Measurements from ENCODE around the gene IQCB1.
"Not testable (repeated sequence)": the region's sequence is repeated elsewhere in the genome, so short reads cannot be mapped to it uniquely, and the experiment has no call there.

Gene IQCB1

DNA sequence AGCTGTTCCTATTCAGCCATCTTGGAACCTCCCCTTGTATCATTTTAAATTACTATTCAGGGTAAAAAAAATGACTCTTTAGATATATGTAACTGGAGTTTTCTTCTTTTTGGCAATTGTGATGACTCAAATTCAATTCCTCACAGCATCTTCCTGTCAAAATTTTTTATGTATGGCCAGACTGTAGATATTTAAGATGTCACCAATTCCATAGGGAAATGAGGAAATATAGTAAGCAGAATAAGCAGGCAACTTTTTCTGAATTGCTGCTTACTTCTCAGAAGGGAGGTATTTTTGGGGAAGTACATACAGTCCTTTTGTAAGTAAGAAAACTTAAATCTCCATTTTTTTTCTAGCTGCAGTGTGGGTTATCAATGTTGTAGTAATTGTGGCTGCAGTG, 28.9 kb upstream of the IQCB1 start:
- Mint-ChIP-seq H3K36me3 (ENCODE audit: low read depth) (peaks cover 16% of the 10 kb centered on the region), H3K27me3 (ENCODE audit: low read depth) (no peaks in the 10 kb centered on the region), H3K4me3 (no peak overlapping the region), H3K27ac (no peak overlapping the region), H3K9me3 (peaks cover 9% of the 10 kb centered on the region), H3K4me1 (no peaks in the 10 kb centered on the region)
- TF ChIP-seq, protein P1, sequence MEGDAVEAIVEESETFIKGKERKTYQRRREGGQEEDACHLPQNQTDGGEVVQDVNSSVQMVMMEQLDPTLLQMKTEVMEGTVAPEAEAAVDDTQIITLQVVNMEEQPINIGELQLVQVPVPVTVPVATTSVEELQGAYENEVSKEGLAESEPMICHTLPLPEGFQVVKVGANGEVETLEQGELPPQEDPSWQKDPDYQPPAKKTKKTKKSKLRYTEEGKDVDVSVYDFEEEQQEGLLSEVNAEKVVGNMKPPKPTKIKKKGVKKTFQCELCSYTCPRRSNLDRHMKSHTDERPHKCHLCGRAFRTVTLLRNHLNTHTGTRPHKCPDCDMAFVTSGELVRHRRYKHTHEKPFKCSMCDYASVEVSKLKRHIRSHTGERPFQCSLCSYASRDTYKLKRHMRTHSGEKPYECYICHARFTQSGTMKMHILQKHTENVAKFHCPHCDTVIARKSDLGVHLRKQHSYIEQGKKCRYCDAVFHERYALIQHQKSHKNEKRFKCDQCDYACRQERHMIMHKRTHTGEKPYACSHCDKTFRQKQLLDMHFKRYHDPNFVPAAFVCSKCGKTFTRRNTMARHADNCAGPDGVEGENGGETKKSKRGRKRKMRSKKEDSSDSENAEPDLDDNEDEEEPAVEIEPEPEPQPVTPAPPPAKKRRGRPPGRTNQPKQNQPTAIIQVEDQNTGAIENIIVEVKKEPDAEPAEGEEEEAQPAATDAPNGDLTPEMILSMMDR (IDR thresholded peaks at IDR 0.05; ENCODE audit: unreplicated experiment in 3 of 3) = no peak

DNA sequence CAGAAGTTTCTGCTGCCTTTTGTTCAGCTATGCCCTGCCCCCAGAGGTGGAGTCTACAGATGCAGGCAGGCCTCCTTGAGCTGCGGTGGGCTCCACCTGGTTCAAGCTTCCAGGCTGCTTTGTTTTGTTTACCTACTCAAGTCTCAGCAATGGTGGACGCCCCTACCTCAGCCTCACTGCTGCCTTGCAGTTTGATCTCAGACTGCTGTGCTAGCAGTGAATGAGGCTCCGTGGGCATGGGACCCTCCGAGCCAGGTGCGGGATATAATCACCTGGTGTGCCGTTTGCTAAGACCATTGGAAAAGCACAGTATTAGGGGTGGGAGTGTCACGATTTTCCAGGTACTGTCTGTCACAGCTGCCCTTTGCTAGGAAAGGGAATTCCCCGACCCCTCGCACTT, 28.4 kb upstream of the IQCB1 start:
- H3K27ac Mint-ChIP-seq; H3K27me3 Mint-ChIP-seq (ENCODE audit: low read depth); H3K4me3 Mint-ChIP-seq; H3K4me1 Mint-ChIP-seq; H3K9me3 Mint-ChIP-seq: not testable (repeated sequence)
- peaks cover 20% of the 10 kb centered on the region for H3K36me3 Mint-ChIP-seq (ENCODE audit: low read depth)

DNA sequence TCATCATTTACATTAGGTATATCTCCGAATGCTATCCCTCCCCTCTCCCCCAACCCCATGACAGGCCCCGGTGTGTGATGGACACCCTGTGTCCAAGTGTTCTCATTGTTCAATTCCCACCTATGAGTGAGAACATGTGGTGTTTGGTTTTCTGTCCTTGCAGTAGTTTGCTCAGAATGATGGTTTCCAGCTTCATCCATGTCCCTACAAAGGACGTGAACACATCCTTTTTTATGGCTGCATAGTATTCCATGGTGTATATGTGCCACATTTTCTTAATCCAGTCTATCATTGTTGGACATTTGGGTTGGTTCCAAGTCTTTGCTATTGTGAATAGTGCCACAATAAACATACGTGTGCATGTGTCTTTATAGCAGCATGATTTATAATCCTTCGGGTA, 22.9 kb upstream of the IQCB1 start:
- not testable (repeated sequence) for H3K9me3 Mint-ChIP-seq; H3K4me3 Mint-ChIP-seq; H3K27ac Mint-ChIP-seq; H3K27me3 Mint-ChIP-seq (ENCODE audit: low read depth); H3K4me1 Mint-ChIP-seq
- H3K36me3 Mint-ChIP-seq (ENCODE audit: low read depth) = peaks cover 16% of the 10 kb centered on the region

DNA sequence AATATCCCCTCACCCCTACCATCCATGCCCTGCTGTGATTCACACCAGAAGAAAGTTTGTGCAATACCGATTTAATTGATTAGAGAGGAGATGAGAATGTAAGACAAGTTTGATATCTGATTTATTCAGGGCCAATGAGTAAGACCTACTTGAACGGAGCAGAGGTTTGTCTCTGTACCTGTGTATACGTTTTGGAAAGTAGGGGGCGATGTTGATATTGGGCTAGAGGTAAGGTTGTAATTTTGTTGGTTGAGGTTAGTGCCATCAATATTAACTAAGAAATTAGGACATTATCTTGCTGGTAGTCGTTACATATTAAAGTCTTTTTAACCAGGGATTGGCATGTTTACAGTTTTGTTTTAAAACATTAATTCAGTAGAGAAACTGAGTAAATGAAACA, 20.7 kb upstream of the IQCB1 start:
- peak overlapping the region in 2 of 3 experiments; percentile 53 to 54 for H3K27ac Mint-ChIP-seq
- H3K36me3 Mint-ChIP-seq (ENCODE audit: low read depth) = peaks cover 12% of the 10 kb centered on the region
- H3K4me1 Mint-ChIP-seq = no peaks in the 10 kb centered on the region
- no peaks in the 10 kb centered on the region for H3K27me3 Mint-ChIP-seq (ENCODE audit: low read depth)
- H3K9me3 Mint-ChIP-seq = peaks cover 2% of the 10 kb centered on the region
- H3K4me3 Mint-ChIP-seq = no peak overlapping the region
- TF ChIP-seq, protein P1 (IDR thresholded peaks at IDR 0.05; ENCODE audit: unreplicated experiment in 3 of 3) = peak; percentile 22 to 42 (median 23)

DNA sequence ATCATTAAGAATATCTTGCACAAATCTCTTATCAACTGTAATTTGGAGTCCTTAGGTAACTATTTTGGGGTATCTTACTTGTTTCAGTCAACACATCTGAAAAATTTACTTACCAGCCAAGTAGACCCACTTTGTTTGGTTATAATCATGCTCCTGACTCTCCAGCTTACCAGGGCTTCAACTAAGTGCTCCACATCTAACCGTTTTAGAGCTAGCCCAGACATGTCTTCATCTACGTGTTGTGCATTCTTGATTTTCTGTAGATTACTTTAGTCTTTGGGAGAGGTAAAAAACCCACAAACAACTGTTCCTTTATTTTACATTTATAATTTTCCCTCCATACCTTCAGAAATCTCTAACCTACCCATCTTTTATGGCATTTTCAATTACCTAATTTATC, 17.4 kb upstream of the IQCB1 start:
- Mint-ChIP-seq H3K4me3 (no peak overlapping the region), H3K36me3 (ENCODE audit: low read depth) (peaks cover 3% of the 10 kb centered on the region), H3K27me3 (ENCODE audit: low read depth) (no peaks in the 10 kb centered on the region), H3K4me1 (no peaks in the 10 kb centered on the region), H3K27ac (no peak overlapping the region), H3K9me3 (peaks cover 2% of the 10 kb centered on the region)
- TF ChIP-seq, protein P1 (IDR thresholded peaks at IDR 0.05; ENCODE audit: unreplicated experiment in 3 of 3) = no peak

DNA sequence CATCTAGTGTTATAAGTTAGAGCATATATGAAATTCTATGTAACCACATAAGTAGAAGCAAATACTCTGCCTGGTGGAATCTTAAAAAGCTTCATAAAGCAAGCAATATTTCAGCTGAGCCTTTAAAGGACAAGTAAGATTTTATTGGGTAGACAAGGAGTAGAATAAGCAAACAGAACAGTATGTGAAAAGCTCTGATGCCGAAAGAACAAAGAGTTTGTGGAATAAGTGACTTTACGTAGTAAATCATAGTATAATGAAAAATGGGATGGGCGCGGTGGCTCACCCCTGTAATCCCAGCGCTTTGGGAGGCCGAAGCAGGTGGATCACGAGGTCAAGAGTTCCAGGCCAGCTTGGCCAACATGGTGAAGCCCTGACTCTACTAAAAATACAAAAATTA, 10.0 kb upstream of the IQCB1 start:
- Mint-ChIP-seq H3K9me3 (no peaks in the 10 kb centered on the region), H3K36me3 (ENCODE audit: low read depth) (no peaks in the 10 kb centered on the region), H3K4me1 (no peaks in the 10 kb centered on the region)

DNA sequence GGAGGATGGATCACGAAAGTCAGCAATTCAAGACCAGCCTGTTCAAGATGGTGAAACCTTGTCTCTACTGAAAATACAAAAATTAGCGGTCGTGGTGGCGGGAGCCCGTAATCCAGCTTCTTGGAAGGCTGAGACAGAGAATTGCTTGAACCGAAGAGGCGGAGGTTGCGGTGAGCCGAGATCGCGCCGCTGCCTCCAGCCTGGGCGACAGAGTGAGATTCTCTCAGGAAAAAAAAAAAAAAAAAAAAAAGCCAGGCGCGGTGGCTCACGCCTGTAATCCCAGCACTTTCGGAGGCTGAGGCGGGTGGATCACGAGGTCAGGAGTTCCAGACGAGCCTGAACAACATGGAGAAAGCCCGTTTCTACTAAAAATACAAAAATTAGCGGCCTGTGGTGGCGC, 5.1 kb upstream of the IQCB1 start:
- Mint-ChIP-seq H3K4me3 (no peak overlapping the region), H3K27me3 (ENCODE audit: low read depth) (peaks cover 12% of the 10 kb centered on the region)

More for the DNA sequence above, 10.0 kb upstream of the IQCB1 start:
- Mint-ChIP-seq H3K27me3 (ENCODE audit: low read depth) (no peaks in the 10 kb centered on the region), H3K27ac (no peak overlapping the region), H3K4me3 (no peak overlapping the region)
- TF ChIP-seq, protein P1 (IDR thresholded peaks at IDR 0.05; ENCODE audit: unreplicated experiment in 3 of 3) = no peak

More for the DNA sequence above, 5.1 kb upstream of the IQCB1 start:
- Mint-ChIP-seq H3K27ac (no peak overlapping the region), H3K4me1 (peaks cover 8% of the 10 kb centered on the region), H3K9me3 (no peaks in the 10 kb centered on the region), H3K36me3 (ENCODE audit: low read depth) (no peaks in the 10 kb centered on the region)
- TF ChIP-seq, protein P1 (IDR thresholded peaks at IDR 0.05; ENCODE audit: unreplicated experiment in 3 of 3) = no peak

Data from nephron (organoid).